Measurements from ENCODE around the gene IFIH1. TPM values are rescaled to one million over a fixed set of nuclear protein-coding genes. Genes with fewer than 3 reads are reported as not detected.

IFIH1 gene
- total RNA-seq, 4 donors from 2014 or later, result 17.2 to 23.7 (median 20.8) TPM

DNA sequence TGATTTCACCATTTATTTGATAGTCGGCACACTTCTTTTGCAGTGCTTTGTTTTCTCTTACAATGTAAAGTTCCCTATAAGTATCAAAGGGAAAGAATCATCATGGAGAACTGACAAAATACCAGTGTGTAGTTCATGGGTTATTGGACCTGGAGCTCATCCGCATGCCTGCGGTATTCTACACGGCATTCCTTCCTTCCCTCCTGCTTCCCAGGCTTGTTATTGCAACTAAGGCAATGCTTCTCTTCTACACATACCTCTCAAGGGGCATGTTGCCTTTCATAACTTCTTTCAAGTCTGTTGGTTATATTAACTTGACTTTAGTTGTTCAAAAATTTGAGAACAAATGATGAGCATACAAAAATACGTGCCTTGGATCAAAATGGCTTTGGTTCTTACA is 51.0 kb downstream of the IFIH1 start:
- TF ChIP-seq POLR2A (IDR thresholded peaks at IDR 0.05), result no peak
- TF ChIP-seq, protein P1, sequence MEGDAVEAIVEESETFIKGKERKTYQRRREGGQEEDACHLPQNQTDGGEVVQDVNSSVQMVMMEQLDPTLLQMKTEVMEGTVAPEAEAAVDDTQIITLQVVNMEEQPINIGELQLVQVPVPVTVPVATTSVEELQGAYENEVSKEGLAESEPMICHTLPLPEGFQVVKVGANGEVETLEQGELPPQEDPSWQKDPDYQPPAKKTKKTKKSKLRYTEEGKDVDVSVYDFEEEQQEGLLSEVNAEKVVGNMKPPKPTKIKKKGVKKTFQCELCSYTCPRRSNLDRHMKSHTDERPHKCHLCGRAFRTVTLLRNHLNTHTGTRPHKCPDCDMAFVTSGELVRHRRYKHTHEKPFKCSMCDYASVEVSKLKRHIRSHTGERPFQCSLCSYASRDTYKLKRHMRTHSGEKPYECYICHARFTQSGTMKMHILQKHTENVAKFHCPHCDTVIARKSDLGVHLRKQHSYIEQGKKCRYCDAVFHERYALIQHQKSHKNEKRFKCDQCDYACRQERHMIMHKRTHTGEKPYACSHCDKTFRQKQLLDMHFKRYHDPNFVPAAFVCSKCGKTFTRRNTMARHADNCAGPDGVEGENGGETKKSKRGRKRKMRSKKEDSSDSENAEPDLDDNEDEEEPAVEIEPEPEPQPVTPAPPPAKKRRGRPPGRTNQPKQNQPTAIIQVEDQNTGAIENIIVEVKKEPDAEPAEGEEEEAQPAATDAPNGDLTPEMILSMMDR (IDR thresholded peaks at IDR 0.05), result no peak
- intact Hi-C loops (cut with DNase I), result no loop called here
- DNase-seq, result no peak
- peaks cover 6 to 10% of the 10 kb centered on the region in 2 donors for H3K36me3 ChIP-seq
- H3K9me3 ChIP-seq, result no peaks in the 10 kb centered on the region
- H3K4me1 ChIP-seq, result no peaks in the 10 kb centered on the region
- WGBS, 2 donors, result 91 to 94% methylated on average over 5 of the region's 5 CpGs
- H3K27ac ChIP-seq, result no peak overlapping the region
- no peak overlapping the region for H3K4me3 ChIP-seq (replicated peaks in 1 of 3)
- H3K27me3 ChIP-seq, result no peaks in the 10 kb centered on the region

DNA sequence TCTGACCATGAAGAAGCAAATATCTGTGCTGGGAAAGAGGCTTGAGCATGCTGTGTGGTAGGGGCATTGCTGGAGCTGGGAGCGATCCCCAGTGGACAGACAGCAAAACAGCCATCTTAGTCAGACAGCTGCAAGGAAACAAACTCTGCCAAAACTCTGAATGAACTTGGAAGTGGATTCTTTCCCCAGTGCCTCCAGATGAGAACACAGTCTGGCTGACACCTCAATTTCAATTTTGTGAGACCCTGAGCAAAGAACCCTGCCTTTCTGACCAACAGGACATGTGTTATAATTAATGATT is 52.1 kb downstream of the IFIH1 start:
- no peak overlapping the region for H3K4me3 ChIP-seq (replicated peaks in 1 of 3)
- WGBS, 2 donors, result 83 to 100% methylated on average over 1 of the region's 1 CpG
- H3K4me1 ChIP-seq, result no peaks in the 10 kb centered on the region
- peaks cover 6 to 10% of the 10 kb centered on the region in 2 donors for H3K36me3 ChIP-seq
- H3K27me3 ChIP-seq, result no peaks in the 10 kb centered on the region
- no peak for TF ChIP-seq POLR2A (IDR thresholded peaks at IDR 0.05)
- TF ChIP-seq, protein P1 (IDR thresholded peaks at IDR 0.05), result no peak
- H3K9me3 ChIP-seq, result no peaks in the 10 kb centered on the region
- no peak overlapping the region for H3K27ac ChIP-seq
- DNase-seq, result no peak
- intact Hi-C loops (cut with DNase I), result no loop called here

DNA sequence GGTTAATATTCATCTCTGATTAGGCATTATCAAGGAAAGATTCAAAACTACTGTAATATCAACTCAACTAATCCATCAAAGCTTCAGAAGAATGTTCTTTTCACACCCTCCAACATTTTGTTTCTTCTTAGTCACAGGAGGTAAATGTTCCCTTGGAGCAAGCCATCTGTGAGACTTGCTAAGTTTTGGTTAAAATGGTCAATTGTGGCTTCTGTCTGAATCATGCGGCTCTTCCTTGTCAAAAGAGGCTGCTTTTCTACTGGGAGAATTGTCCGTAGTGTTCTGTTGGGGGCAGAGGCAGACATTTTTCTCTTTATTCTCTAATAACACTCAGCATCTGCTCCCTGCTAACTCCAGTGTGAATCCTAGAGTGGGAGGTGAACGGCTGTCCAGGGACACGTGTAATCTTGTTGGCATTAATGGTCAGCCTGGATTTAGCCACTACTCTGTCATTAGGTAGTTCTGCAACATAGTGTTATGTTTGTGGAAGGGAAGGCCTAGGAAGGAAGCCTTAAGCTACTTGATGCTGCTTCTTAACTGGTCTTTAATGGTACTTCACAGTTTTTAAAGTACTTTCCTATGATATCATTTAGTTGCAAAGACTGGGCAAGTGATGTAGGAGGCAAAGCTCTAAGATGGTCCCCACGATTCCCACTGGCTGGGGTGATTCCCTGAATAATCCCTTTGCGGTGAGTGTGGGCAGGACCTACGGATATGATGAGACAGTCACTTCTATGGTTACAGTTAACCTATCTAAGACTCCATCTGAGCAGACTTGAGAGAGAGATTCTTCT is 52.6 kb downstream of the IFIH1 start:
- no peak for DNase-seq
- no peaks in the 10 kb centered on the region for H3K4me1 ChIP-seq
- TF ChIP-seq POLR2A (IDR thresholded peaks at IDR 0.05), result no peak
- TF ChIP-seq, protein P1 (IDR thresholded peaks at IDR 0.05), result no peak
- H3K36me3 ChIP-seq, result peaks cover 6 to 10% of the 10 kb centered on the region in 2 donors
- H3K4me3 ChIP-seq (replicated peaks in 1 of 3), result no peak overlapping the region
- 78 to 80% methylated on average over 7 of the region's 7 CpGs for WGBS, 2 donors
- no peak overlapping the region for H3K27ac ChIP-seq
- no peaks in the 10 kb centered on the region for H3K9me3 ChIP-seq
- no peaks in the 10 kb centered on the region for H3K27me3 ChIP-seq
- intact Hi-C loops (cut with DNase I), result no loop called here

DNA sequence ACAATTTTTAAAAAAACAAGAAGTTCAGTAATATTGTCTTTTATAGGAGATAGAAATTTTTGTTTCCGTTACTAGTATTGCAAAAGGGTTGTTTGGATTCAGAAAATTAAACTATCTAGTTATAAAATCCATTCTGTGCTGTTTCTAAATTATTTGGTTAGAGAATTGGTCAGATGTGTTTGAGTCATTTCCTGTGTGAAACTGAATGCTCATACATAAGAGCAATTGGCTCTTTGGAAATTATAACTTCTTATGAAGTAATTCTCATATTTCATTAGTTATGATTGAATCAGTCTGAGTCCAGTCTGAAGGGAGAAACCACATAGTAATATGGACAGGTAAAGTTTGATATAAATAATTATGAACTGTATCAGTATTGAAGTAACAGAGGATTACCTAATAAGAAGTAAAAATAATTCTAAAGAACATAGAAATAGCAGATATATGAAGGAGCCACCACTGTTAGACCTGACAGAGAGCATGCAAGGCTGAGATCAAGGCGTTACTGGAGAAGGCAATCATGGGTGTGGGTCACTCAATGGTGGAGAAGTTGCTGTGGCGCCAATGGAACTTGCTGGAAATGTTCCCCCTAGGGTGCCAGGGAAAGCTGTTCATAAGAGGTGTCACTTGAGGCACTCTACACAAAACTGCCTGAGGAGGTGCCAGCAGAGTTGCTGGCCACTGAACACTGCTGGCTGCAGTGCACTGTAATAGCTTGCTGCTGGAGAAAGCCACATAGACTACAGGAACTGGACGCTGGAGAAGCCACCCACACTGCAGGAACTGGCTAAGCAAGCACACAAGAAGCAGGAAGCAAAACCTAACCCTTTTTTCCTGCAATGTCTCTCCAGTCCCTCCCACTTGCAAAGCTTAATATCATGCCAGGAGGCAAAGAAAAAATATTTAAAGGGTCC is 57.2 kb downstream of the IFIH1 start:
- intact Hi-C loops (cut with DNase I), result no loop called here

More for the DNA sequence above, 57.2 kb downstream of the IFIH1 start:
- no peaks in the 10 kb centered on the region for H3K9me3 ChIP-seq
- peak; percentile 27 to 33 for DNase-seq
- no peaks in the 10 kb centered on the region for H3K36me3 ChIP-seq
- H3K27ac ChIP-seq, result peak overlapping the region in 2 of 3 donors; percentile 21 to 36
- H3K27me3 ChIP-seq, result no peaks in the 10 kb centered on the region
- no peaks in the 10 kb centered on the region for H3K4me1 ChIP-seq
- no peak for TF ChIP-seq POLR2A (IDR thresholded peaks at IDR 0.05)
- TF ChIP-seq, protein P1 (IDR thresholded peaks at IDR 0.05), result no peak
- H3K4me3 ChIP-seq (replicated peaks in 1 of 3), result no peak overlapping the region
- 51 to 71% methylated on average over 4 of the region's 4 CpGs for WGBS, 2 donors

Data from thyroid gland (tissue), 4 donors.